ENCODE measurements around the gene TNS3. TPM values are rescaled to one million over a fixed set of nuclear protein-coding genes. Genes with fewer than 3 reads are reported as not detected.
A peak's percentile ranks its signal among the peaks of the same experiment; 100 is the strongest.

The TNS3 gene
- total and polyA plus RNA-seq, 2 of the 13 experiments (the other 11 are each of a cell fraction or from before 2014, with no cell fraction given), result 52.9 to 55.7 TPM

- TF ChIP-seq ZNF446 (CRISPR knock-in tag; IDR thresholded peaks at IDR 0.05) (no peak), RFX5 (IDR thresholded peaks at IDR 0.05; ENCODE audit: low read depth, low read length) (no peak), ZBTB7A (CRISPR knock-in tag; IDR thresholded peaks at IDR 0.05) (no peak), NCOA1 (CRISPR knock-in tag; IDR thresholded peaks at IDR 0.05) (no peak), HHEX (CRISPR knock-in tag; IDR thresholded peaks at IDR 0.05) (no peak), PAWR (CRISPR knock-in tag; IDR thresholded peaks at IDR 0.05; ENCODE audit: borderline replicate concordance) (no peak), ZMYM3 (CRISPR knock-in tag; IDR thresholded peaks at IDR 0.05) (no peak), ARID2 (CRISPR knock-in tag; IDR thresholded peaks at IDR 0.05; ENCODE audit: borderline replicate concordance) (no peak), TBL1XR1 (IDR thresholded peaks at IDR 0.05; ENCODE audit: borderline replicate concordance, low read length, partially characterized antibody) (no peak), NR3C1 (CRISPR knock-in tag; IDR thresholded peaks at IDR 0.05) (no peak), ZNF572 (CRISPR knock-in tag; IDR thresholded peaks at IDR 0.05) (no peak), PHB2 (IDR thresholded peaks at IDR 0.05; ENCODE audit: partially characterized antibody) (peak; percentile 88), MZF1 (CRISPR knock-in tag; IDR thresholded peaks at IDR 0.05; ENCODE audit: borderline replicate concordance) (no peak), MAZ (IDR thresholded peaks at IDR 0.05; ENCODE audit: borderline replicate concordance, low read depth, low read length) (no peak), MAZ (CRISPR knock-in tag; IDR thresholded peaks at IDR 0.05; ENCODE audit: low read depth) (no peak), SRSF1 (optimal IDR thresholded peaks at IDR 0.05; ENCODE audit: low read depth, low read length) (no peak), ZNF672 (CRISPR knock-in tag; IDR thresholded peaks at IDR 0.05) (no peak), ZNF644 (CRISPR knock-in tag; IDR thresholded peaks at IDR 0.05; ENCODE audit: low read depth) (no peak), ZNF30 (CRISPR knock-in tag; IDR thresholded peaks at IDR 0.05) (no peak), ZNF207 (IDR thresholded peaks at IDR 0.05; ENCODE audit: borderline replicate concordance) (0 out of 2 replicates have a peak, but pooled peaks have one; percentile 87), ZNF615 (CRISPR knock-in tag; IDR thresholded peaks at IDR 0.05; ENCODE audit: borderline replicate concordance) (no peak), HES4 (CRISPR knock-in tag; IDR thresholded peaks at IDR 0.05; ENCODE audit: borderline replicate concordance) (no peak), EHMT2 (IDR thresholded peaks at IDR 0.05; ENCODE audit: borderline replicate concordance, low read depth, low read length) (no peak), HDAC6 (IDR thresholded peaks at IDR 0.05; ENCODE audit: low read depth, low read length) (peak; percentile 78; the same call in 1 of the 2 replicates), PHF20 (CRISPR knock-in tag; IDR thresholded peaks at IDR 0.05) (peak; percentile 2; the same call in 1 of the 2 replicates)
- TF ChIP-seq, protein P1, sequence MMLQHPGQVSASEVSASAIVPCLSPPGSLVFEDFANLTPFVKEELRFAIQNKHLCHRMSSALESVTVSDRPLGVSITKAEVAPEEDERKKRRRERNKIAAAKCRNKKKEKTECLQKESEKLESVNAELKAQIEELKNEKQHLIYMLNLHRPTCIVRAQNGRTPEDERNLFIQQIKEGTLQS (CRISPR knock-in tag; IDR thresholded peaks at IDR 0.05), result no peak
- TF ChIP-seq, protein P2, sequence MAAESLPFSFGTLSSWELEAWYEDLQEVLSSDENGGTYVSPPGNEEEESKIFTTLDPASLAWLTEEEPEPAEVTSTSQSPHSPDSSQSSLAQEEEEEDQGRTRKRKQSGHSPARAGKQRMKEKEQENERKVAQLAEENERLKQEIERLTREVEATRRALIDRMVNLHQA (CRISPR knock-in tag; IDR thresholded peaks at IDR 0.05), result no peak
- TF ChIP-seq, protein P3, sequence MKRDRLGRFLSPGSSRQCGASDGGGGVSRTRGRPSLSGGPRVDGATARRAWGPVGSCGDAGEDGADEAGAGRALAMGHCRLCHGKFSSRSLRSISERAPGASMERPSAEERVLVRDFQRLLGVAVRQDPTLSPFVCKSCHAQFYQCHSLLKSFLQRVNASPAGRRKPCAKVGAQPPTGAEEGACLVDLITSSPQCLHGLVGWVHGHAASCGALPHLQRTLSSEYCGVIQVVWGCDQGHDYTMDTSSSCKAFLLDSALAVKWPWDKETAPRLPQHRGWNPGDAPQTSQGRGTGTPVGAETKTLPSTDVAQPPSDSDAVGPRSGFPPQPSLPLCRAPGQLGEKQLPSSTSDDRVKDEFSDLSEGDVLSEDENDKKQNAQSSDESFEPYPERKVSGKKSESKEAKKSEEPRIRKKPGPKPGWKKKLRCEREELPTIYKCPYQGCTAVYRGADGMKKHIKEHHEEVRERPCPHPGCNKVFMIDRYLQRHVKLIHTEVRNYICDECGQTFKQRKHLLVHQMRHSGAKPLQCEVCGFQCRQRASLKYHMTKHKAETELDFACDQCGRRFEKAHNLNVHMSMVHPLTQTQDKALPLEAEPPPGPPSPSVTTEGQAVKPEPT (CRISPR knock-in tag; IDR thresholded peaks at IDR 0.05; ENCODE audit: low read depth), result 0 out of 2 replicates have a peak, but pooled peaks have one; percentile 14
These were observed 107.5 kb downstream of the TNS3 start (continued) for GRCh38 chr7:47474211-47474936.

Measured in HepG2 (cell line).